RPMI7951 (cell line): ENCODE measurements around the gene PRELP. TPM values are rescaled to one million over a fixed set of nuclear protein-coding genes. Genes with fewer than 3 reads are reported as not detected.
"Not testable (repeated sequence)": the region's sequence is repeated elsewhere in the genome, so short reads cannot be mapped to it uniquely, and the experiment has no call there.

Experiments used
- DNase-seq: peaks from one replicate; pipeline ENCODE4 v3.0.0-alpha.2; 2012; ENCODE audit warnings: low read depth
- total RNA-seq: library from RNA; depleted of rRNA; stranded (reverse); fragments of >200 nt; shearing (Covaris generic); gene quantifications from 2 replicates; pipeline ENCODE4 v1.2.3, GENCODE V29; 2014

Gene PRELP
- total RNA-seq, 1 experiment from 2014 or later, result not detected

GRCh38 chr1:203506858-203507626, 31.4 kb downstream of the PRELP start:
- DNase-seq, result peak; percentile 34

- DNase-seq, result no peak
Measured at GRCh38 chr1:203507759-203508158, 32.2 kb downstream of the PRELP start.

- DNase-seq, result no peak
Measured at GRCh38 chr1:203508463-203509073, 33.0 kb downstream of the PRELP start.

GRCh38 chr1:203509135-203509534, 33.5 kb downstream of the PRELP start:
- DNase-seq, result no peak

- DNase-seq, result no peak
Measured at GRCh38 chr1:203511513-203511912, 35.9 kb downstream of the PRELP start.

- DNase-seq, result no peak
Measured at GRCh38 chr1:203511930-203512329, 36.3 kb downstream of the PRELP start.

- DNase-seq, result no peak
Measured at GRCh38 chr1:203512517-203512847, 36.9 kb downstream of the PRELP start.

- DNase-seq, result peak; percentile 93
Measured at GRCh38 chr1:203512848-203513584, 37.4 kb downstream of the PRELP start.

GRCh38 chr1:203513585-203514031, 38.0 kb downstream of the PRELP start:
- DNase-seq, result no peak

- no peak for DNase-seq
Measured at GRCh38 chr1:203516184-203516583, 40.6 kb downstream of the PRELP start.

GRCh38 chr1:203516906-203517305, 41.3 kb downstream of the PRELP start:
- no peak for DNase-seq

GRCh38 chr1:203517426-203518110, 42.0 kb downstream of the PRELP start:
- peak; percentile 61 for DNase-seq

GRCh38 chr1:203518139-203518538, 42.5 kb downstream of the PRELP start:
- not testable (repeated sequence) for DNase-seq

GRCh38 chr1:203518541-203518940, 42.9 kb downstream of the PRELP start:
- no peak for DNase-seq

- no peak for DNase-seq
Measured at GRCh38 chr1:203519053-203519840, 43.6 kb downstream of the PRELP start.

- DNase-seq, result no peak
Measured at GRCh38 chr1:203519896-203520295, 44.3 kb downstream of the PRELP start.

GRCh38 chr1:203520315-203520714, 44.7 kb downstream of the PRELP start:
- peak; percentile 40 for DNase-seq

- no peak for DNase-seq
Measured at GRCh38 chr1:203521074-203521794, 45.6 kb downstream of the PRELP start.

GRCh38 chr1:203521812-203522211, 46.2 kb downstream of the PRELP start:
- DNase-seq, result no peak

GRCh38 chr1:203522237-203522636, 46.6 kb downstream of the PRELP start:
- DNase-seq, result no peak

GRCh38 chr1:203523667-203524066, 48.1 kb downstream of the PRELP start:
- no peak for DNase-seq
